Measurements from ENCODE around the gene ARRB1.

DNA sequence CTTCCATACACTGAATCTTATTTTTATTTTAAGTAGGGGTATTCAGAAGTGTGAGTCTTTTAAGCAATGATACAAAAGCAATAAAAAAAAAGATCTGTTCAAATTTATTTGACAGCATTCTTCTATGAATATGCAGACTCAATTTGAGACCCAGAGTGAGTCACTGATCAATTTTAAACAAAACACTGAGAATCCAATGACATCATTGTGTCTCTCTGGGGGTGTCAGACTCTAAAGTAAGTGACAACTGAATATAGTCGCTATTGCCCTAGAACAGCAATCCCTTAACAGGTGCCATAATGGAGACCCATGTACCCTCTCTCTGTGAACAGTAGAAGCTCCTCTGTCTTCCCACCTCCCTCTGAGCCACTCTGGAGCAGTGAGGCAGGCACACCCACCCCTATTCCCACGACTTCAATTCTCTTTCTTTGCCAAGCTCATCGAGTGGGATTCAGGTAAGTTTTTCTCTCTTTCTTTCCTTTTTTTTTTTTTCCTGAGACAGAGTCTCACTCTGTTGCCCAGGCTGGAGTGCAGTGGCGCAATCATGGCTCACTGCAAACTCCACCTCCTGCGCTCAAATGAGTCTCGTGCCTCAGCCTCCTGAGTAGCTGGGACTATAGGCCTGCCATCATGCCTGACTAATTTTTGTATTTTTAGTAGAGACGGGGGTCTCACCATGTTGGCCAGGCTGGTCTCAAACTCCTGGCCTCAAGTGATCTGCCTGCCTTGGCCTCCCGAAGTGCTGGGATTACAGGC, 42.8 kb upstream of the ARRB1 start:
- TF ChIP-seq, protein P1, sequence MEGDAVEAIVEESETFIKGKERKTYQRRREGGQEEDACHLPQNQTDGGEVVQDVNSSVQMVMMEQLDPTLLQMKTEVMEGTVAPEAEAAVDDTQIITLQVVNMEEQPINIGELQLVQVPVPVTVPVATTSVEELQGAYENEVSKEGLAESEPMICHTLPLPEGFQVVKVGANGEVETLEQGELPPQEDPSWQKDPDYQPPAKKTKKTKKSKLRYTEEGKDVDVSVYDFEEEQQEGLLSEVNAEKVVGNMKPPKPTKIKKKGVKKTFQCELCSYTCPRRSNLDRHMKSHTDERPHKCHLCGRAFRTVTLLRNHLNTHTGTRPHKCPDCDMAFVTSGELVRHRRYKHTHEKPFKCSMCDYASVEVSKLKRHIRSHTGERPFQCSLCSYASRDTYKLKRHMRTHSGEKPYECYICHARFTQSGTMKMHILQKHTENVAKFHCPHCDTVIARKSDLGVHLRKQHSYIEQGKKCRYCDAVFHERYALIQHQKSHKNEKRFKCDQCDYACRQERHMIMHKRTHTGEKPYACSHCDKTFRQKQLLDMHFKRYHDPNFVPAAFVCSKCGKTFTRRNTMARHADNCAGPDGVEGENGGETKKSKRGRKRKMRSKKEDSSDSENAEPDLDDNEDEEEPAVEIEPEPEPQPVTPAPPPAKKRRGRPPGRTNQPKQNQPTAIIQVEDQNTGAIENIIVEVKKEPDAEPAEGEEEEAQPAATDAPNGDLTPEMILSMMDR (IDR thresholded peaks at IDR 0.05), result no peak
- TF ChIP-seq POLR2A (IDR thresholded peaks at IDR 0.05), result no peak
